ENCODE measurements around the gene NDUFV1. TPM values are rescaled to one million over a fixed set of nuclear protein-coding genes. Genes with fewer than 3 reads are reported as not detected.

The NDUFV1 gene
- total RNA-seq, 1 experiment from 2014 or later: 242 TPM

DNA sequence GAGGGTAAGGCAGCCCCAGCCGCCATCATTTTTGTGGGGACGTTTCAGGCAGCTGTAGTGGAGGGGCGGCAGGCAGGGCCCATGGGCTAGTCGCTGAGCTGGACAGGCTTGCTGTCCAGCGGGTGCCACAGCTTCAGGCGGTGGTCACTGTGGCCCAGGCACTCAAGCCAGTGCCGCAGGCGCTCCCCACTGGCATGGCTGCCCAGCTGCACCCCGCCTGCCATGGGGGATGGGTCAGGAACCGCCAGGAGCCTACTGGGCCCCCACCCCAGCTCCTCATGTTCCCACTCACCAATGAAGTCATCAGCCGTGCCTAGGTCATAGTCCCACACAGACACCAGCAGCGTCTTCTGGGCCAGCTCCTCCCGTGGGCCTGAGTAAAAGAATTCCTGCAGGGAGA lies 6.0 kb downstream of the NDUFV1 start:
- POLR2A ChIA-PET: no interaction called here

More for the DNA sequence above, 6.0 kb downstream of the NDUFV1 start:
- intact Hi-C loops (cut with micrococcal nuclease): no loop called here
- Histone ChIP-seq H3K4me2 (ENCODE audit: low read length) (no peak overlapping the region), H4K20me1 (ENCODE audit: insufficient read depth) (no peaks in the 10 kb centered on the region), H3K9ac (ENCODE audit: low read length) (no peak overlapping the region), H3K9me3 (ENCODE audit: control insufficient read depth in 1 of 2, insufficient read depth in 1 of 2, low read depth in 1 of 2, low read length in 2 of 2) (no peaks in the 10 kb centered on the region), H3K27ac (ENCODE audit: low read depth, low read length) (no peak overlapping the region), H3K4me1 (ENCODE audit: control insufficient read depth in 1 of 2, insufficient read depth in 2 of 2, low read length in 2 of 2) (peaks cover 5 to 20% of the 10 kb centered on the region in 2 experiments), H2AFZ (ENCODE audit: low read depth, low read length, poor library complexity, severe bottlenecking) (no peak overlapping the region), H3K79me2 (ENCODE audit: insufficient read depth, low read length) (peaks cover 17% of the 10 kb centered on the region), H3K27me3 (ENCODE audit: insufficient read depth, low read length) (no peaks in the 10 kb centered on the region), H3K9me2 (ENCODE audit: insufficient read depth) (no peaks in the 10 kb centered on the region), H3K4me3 (replicated peaks in 1 of 2; ENCODE audit: low read depth in 1 of 2, low read length in 2 of 2) (no peak overlapping the region), H3K36me3 (ENCODE audit: control insufficient read depth in 1 of 2, insufficient read depth in 2 of 2, low read length in 2 of 2) (peaks cover 19 to 21% of the 10 kb centered on the region in 2 experiments; a peak in 3 of 4 replicates)
- no TSS peak for BruUV-seq (replicated peaks)
- ATAC-seq (no peak), DNase-seq (ENCODE audit: low read depth, low spot score) (no peak)
- TF ChIP-seq EZH2 (IDR thresholded peaks at IDR 0.05) (no peak), ZNF274 (IDR thresholded peaks at IDR 0.05; ENCODE audit: low read depth, low read length) (no peak), CBX3 (IDR thresholded peaks at IDR 0.05; ENCODE audit: low read depth) (no peak), FOSL1 (IDR thresholded peaks at IDR 0.05; ENCODE audit: low read depth) (no peak), POLR2A (IDR thresholded peaks at IDR 0.05; ENCODE audit: borderline replicate concordance, extremely low read depth, insufficient read depth, insufficient read length) (no peak), TCF7L2 (IDR thresholded peaks at IDR 0.05; ENCODE audit: borderline replicate concordance, extremely low read depth, insufficient read depth, insufficient read length) (no peak), RAD21 (IDR thresholded peaks at IDR 0.05; ENCODE audit: low read depth) (no peak), SRF (IDR thresholded peaks at IDR 0.05; ENCODE audit: low read depth) (no peak), JUND (IDR thresholded peaks at IDR 0.05) (no peak), POLR2AphosphoS5 (IDR thresholded peaks at IDR 0.05; ENCODE audit: low read depth, low read length) (no peak), ELF1 (IDR thresholded peaks at IDR 0.05; ENCODE audit: borderline replicate concordance, low read depth) (no peak), ZFX (IDR thresholded peaks at IDR 0.05) (no peak)
- TF ChIP-seq, protein P1, sequence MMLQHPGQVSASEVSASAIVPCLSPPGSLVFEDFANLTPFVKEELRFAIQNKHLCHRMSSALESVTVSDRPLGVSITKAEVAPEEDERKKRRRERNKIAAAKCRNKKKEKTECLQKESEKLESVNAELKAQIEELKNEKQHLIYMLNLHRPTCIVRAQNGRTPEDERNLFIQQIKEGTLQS (IDR thresholded peaks at IDR 0.05): no peak
- TF ChIP-seq, protein P2, sequence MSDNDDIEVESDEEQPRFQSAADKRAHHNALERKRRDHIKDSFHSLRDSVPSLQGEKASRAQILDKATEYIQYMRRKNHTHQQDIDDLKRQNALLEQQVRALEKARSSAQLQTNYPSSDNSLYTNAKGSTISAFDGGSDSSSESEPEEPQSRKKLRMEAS (IDR thresholded peaks at IDR 0.05): no peak
- TF ChIP-seq, protein P3, sequence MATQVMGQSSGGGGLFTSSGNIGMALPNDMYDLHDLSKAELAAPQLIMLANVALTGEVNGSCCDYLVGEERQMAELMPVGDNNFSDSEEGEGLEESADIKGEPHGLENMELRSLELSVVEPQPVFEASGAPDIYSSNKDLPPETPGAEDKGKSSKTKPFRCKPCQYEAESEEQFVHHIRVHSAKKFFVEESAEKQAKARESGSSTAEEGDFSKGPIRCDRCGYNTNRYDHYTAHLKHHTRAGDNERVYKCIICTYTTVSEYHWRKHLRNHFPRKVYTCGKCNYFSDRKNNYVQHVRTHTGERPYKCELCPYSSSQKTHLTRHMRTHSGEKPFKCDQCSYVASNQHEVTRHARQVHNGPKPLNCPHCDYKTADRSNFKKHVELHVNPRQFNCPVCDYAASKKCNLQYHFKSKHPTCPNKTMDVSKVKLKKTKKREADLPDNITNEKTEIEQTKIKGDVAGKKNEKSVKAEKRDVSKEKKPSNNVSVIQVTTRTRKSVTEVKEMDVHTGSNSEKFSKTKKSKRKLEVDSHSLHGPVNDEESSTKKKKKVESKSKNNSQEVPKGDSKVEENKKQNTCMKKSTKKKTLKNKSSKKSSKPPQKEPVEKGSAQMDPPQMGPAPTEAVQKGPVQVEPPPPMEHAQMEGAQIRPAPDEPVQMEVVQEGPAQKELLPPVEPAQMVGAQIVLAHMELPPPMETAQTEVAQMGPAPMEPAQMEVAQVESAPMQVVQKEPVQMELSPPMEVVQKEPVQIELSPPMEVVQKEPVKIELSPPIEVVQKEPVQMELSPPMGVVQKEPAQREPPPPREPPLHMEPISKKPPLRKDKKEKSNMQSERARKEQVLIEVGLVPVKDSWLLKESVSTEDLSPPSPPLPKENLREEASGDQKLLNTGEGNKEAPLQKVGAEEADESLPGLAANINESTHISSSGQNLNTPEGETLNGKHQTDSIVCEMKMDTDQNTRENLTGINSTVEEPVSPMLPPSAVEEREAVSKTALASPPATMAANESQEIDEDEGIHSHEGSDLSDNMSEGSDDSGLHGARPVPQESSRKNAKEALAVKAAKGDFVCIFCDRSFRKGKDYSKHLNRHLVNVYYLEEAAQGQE (IDR thresholded peaks at IDR 0.05; ENCODE audit: low read depth): no peak
- CTCF ChIA-PET: no interaction called here
- RAD21 ChIA-PET (ENCODE audit: low non-redundant PET in 1 of 2, low total read pairs in 2 of 2, uncharacterized antibody in 2 of 2, unreplicated experiment in 2 of 2): no interaction called here

All from HCT116 (cell line).